Stimulated activated CD8-positive, alpha-beta memory T cell treated with anti-CD3 and anti-CD28 coated beads, Interleukin-15, amount 100 ng/mL, for 48 hours (primary cell): Measurements from ENCODE around the gene DPYSL4.

Experiments
- DNase-seq, 2 donors: peaks; one replicate each; pipeline ENCODE4 v3.0.0-alpha.2; 2020; ENCODE audit warnings: low read depth in 2 of 2

The DPYSL4 gene

DNA sequence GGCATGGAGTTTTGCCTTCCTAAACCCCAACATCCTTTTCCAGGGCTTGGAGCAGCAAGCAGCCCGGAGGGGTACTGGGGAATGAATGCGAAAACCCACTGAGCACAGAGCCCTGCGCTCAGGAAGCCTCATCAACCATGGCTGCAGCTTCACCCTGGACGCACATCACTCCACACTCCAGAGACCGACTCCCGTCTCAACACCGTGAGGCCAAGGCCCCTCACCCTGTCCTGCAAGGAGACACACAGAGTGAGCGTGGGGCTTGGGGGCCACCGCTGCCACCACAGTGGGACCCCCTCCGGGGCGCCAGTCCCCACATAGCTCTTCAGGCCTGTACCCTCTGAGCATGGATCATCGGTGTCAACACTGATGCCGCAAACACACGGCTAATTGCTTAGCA, 41.9 kb downstream of the DPYSL4 start:
- no peak for DNase-seq

DNA sequence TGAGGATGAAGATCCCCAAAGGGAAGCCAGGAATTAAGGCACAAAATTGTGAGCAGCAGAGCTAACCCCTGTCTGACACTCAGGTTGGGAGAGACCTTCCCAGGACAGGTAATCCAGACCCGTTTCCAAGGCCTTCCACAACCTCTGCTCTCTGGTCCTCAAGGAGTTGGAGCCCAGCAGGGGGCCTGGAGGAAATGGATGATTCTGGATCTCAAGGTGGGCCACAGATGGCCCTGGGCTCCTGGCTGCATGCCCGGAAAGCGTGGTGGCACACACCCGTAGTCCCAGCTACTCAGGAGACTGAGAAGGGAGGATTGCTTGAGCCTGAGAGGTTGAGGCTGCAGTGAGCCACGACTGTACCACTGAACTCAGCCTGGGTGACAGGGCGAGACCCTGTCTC, 42.3 kb downstream of the DPYSL4 start:
- DNase-seq: no peak

DNA sequence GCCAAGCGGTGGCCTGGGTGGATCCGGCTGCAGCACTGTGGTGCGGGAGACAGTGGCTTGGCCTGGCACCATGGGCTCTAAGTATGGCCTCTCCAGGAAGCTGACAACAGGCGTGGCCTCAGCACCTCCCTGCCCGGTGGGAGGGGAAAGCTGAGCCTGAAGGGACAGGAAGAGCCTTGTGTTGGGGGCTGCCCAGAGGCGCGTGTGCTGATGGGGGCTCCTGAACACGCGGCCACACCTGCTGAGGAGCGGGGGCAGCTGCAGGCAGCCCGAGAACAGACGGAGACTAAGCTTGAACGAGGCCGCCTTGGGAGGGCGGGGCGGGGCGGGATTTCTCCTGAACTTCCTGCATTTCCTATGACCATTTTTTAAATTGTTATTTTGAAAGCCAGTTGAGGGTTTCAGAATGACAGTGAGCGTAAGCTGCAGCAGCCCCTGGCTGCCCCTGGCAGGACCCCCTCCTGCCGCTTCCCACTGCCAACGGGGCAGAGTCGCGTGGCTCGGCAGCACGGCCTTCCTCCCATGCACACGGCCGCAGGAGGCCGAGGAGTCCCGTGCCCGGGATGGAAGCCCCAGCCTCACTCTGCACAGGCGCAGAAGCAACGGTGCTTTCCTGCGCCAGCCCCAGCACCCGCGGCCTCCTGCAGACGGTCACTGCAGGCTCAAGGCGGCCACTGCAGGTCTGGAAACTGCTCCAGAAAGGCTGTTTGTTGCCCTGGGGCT, 43.2 kb downstream of the DPYSL4 start:
- peak in 1 of 2 donors; percentile 16 for DNase-seq

DNA sequence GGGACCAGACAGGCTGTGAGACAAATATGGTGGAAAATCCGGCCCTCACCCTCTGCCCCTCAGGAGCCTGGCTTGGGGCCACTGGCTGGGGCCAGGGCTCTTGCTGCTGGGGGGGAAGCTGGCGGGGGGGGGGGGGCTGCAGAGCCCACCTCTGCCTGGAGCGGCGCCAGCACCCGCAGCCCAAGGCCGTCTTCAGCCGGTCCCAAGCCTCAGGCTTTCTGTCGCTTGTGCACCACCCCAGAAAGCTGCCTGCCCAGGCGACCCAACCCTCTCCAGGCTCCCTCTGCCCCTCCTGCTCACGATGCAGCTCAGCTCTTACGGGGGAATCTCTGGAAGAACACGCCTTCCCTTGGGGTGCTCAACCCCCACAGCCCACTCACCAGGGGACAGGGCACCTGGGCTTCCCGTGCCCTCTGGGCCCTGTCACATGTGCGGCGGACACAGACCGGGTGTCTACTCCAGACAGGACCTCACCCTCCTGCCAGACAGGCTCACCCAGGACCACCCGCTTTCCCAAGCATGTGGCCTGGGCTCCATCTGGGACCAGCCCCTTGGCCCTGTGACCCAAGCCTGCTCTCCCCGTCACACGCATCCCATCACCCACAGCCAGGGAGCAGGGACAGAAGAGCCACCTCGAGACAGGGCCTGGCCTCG, 43.9 kb downstream of the DPYSL4 start:
- DNase-seq: no peak

DNA sequence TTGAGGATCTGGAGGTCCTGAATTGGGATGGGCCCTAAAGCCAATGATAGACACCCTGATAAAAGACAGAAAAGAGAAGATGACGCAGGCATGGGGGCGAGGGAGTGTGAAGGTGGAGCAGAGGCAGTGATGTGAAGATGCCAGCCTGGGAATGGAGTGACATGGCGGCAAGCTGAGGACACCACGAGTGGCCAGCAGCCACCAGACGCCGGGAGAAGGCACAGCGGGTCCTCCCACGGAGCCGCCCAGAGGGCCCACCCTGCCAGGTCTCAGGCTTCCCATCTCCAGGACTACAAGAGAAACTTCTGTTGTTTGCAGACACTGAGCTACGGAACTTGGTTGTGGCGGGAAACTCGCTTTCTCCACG, 44.9 kb downstream of the DPYSL4 start:
- no peak for DNase-seq

DNA sequence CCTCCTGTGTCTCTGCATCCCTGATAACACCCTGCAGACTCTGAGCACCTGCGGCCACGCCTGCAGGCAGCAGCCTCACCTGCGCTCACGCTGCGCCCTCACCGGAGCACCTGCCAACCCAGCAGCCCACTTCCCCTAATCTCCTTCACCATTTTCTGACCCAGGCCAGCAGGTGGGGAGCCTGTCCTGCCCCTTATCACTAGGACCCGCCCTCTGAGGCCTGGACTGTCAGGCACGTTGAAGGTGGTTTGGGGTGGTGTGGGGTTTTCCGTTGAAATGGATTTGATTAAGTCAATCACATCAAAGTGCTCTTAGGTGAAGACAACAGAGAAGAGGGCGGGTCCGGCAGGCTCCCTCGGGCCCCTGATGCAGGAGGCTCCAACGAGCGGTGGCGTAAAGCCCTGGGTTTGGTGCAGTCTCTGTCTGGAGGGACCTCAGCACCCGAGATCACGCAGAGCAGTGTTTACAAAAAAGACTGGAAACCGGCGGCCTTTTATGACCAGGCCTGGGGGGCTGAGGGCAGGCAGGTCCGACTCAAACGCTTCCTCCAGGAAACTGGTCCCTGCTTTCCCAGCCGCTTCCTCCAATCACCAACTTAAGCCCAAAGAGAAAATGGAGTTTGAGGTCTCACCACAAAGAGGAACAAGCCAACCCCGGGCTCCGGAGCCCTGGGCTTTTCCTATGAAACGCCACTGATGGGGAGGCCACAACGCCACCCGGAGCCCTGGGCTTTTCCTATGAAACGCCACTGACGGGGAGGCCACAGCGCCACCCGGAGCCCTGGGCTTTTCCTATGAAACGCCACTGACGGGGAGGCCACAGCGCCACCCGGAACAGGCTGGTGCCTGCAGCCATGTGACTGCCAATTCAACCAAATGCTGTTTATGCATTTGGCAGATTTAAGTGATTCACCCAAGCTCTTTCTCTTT, 45.5 kb downstream of the DPYSL4 start:
- no peak for DNase-seq

DNA sequence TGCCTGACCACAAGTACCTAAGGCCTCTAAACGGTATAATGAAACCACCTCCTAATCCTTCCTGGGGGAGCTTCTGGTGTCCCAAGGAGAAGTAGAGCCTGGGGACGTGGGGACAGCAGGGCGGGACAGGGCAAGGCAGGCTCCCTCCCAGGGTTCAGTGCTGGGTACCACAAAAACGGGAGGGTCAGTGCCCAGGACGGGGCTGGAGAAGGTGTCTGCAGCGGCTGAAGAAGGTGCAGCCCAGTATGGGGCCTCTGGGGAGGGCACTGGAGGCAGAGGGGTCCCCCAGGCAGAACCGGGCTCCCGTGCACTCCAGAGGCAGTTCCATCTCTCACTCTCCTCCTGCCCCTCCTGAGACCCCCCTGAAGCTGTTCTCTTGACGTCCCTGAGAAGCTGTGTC, 46.2 kb downstream of the DPYSL4 start:
- DNase-seq: no peak

DNA sequence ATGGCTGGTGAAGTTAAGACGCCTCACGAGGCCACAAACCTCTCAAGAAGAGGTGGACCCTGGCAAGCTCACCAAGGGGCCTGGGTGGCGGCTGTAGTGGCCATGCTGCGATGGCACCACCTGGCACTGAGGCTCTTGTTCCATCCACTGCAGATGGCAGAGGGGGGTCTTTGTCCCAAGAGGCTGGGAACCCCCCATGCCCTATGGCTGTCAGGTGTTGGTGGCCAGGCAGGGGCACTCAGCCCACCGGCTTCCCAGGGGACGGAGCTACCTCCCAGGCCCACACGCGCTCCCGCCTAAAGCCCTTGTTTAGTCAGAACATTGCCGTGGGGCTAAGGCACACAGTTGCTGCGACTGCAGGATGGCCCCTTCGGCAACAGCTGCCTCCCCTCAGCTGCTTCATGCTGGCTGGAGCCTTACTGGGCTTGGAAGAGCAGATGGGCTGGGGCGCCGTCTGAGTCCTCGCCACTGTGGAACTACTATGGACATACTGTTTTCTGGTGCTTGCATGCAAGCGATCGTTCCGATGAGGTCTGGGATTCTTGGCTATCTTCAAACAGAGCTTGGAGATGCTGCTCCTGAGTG, 46.8 kb downstream of the DPYSL4 start:
- DNase-seq: no peak

DNA sequence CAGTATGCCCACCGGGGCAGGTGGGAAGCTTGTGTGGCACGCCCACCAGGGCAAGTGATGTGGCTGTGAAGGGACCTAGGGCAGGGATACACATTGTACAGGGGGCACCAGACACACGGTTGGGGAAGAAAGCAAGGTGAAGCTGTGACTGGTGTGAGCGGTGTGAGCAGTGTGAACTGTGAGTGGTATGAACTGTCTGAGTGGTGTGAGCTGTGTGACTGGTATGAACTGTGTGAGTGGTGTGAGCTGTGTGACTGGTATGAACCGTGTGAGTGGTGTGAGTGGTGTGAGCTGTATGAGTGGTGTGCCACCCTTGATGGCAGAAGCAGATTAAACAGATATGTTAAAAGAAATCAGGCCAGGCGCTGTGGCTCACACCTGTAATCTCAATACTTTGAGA, 48.1 kb downstream of the DPYSL4 start:
- DNase-seq: no peak

DNA sequence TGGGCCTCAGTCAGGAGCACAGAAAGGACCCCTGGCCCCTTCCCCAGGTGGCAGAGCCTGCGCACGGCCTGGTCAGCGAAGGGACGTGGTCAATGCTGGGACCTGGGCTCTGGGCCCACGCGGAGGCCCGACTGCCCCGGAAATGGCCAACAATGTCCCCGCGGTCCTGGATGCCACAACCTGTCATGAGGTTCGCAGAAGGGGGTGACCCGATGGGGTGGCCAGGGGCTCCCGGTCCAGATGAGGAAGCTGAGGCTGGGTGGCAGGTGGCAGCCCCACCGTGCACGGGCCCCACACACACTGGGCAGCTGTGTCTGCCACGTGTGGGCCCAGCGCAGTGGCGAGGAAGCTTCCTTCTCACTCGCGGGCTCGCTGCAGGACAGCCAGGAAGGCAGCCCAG, 49.4 kb downstream of the DPYSL4 start:
- no peak for DNase-seq

DNA sequence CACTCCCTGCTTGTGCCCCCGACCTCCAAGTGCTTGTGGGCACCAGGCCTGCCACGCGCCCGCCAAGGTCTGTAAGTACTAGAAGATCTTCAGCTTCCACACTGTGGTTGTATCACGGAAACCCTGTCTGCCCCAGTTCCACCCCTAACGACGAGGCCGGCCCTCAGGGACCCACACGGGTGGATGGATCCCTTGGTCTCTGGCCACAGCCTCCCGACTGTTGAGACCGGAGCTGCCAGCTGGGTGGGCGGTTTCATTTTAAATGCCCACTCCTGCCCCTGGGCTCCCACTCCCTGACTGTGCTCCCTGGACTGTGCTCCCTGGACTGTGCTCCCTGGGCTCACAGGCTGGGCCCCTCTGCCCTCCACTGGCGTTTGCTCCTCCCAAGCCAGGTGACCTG, 50.1 kb downstream of the DPYSL4 start:
- DNase-seq: no peak

DNA sequence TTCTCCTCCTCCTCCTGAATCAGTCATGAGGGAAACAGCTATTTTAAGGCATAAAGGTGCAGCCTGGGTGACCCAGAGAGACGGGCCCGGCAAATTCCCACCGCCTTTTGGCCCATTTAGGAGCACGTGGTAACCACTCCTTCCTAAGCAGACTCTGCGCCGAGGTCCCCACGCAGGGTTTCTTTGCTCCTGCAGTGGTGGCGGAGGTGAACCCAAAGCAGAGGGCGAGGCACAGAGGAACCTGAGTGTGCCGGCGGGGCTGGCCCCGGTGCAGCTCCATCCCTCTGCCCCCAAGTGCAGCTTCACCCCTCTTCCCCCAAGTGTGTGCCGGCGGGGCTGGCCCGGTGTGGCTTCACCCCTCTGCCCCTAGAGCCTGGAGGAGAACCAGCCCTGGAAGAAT, 50.6 kb downstream of the DPYSL4 start:
- no peak for DNase-seq

DNA sequence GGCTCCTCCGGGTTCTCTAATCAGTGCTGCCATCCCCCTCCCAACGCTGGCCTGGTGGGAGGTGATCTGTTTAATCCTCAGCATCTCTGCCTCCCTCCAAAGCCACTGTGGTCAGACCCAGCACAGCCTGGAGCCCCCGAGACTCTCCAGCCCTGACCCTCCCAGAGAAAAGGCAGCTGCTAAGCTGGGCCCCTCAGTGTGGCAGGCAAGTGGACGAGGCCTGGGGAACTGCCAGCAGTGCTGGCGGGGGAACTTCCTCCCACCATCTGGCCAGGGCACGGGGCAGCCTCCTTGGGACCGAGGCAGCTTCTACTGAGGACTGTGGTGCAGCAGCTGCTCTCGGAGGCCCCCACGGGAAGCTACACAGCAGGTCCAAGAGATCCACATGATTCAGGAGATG, 51.1 kb downstream of the DPYSL4 start:
- DNase-seq: no peak

DNA sequence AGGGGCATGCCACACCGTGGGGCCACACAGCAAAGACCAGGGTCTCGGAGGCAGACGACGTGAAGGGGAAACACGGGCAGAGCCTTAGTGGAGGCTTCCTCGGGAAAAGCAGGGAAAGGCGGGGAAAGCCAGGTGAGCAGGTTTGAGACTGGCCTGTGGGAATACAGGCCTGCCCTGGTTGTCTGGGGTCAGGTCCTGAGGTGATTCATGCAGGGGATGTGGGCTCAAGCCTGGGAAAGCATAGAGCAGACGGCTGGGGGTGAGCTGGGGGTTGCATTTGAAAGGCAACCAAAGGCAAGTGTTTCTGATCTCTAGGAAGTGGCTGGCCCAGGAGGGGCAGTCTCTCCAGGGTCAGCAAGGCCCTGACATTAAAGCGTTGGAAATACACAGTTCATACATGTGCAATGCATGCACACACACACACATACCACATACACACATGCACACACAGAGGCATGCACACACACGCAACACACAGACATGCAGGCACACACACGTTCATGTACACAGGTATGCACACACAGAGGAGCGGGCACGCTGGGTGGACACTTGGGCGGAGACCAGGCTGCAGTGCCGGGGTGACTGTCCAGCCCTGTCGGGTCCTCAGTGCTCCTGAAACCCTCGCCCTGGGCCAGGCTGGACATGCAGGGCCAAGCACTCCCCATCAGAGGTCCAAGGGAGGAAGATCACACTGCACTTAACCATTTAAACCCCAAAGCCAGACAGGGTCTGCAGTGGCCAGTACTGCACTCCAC, 51.8 kb downstream of the DPYSL4 start:
- DNase-seq: no peak

DNA sequence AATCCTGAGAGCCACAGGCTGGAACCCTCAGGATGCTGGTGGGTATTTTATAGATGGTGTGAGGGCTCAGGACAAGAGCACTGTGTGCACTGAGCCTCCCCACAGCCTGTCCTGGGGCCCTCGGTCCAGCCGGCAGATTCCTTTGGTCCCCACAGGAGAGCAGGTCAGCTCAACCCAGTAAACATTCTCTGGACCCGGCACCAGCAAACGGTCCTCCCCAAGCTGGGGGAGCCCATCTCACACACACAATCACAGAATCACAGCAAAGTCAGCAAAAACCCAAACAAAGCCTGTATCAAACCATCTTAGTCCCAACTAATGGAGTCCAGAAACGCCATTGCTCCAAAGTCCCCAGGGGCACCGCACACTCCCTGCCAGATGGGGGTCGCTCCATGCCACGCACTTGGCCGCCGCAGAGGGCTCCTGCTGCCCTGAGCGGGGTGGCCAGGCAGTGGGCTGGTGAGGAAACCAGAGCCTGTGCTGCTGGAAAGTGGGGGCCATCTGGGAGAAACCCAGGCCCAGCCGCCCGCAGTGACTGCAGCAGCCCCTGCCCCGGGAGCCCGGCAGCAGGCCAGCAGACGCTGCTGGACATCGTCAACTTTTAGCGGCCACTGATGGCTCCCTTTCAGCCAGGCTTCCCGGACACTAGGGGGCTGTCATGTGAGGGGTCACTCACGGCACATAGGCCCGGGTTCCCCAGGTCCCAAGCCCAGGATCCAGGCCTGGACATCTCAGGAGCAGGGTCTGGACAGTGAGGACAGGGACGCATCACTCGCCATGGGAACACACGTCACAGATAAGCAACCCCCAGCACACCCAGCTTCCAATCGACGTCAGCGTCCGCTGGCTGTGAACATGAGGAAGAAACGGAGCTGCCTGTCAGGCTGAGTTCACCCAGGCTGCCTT, 52.6 kb downstream of the DPYSL4 start:
- DNase-seq: no peak

DNA sequence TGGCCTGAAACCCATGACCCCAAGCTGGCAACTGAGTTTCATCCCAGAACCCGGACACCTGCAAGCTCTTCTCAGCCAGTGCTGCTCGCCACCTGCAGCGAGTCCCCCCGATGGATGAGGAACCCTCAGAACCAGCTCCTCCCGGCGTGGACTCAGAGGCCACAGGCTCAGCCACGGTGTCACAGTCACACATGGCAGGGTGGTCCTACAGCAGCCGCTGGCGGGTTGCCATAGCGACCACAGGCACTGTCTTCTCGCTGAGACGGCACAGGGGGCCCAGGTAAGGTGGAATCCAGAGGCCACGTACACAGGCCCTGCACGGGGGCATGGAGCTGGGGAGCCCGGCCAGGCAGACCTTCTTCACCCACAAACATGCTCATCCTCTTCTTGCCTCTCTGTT, 53.4 kb downstream of the DPYSL4 start:
- DNase-seq: no peak

DNA sequence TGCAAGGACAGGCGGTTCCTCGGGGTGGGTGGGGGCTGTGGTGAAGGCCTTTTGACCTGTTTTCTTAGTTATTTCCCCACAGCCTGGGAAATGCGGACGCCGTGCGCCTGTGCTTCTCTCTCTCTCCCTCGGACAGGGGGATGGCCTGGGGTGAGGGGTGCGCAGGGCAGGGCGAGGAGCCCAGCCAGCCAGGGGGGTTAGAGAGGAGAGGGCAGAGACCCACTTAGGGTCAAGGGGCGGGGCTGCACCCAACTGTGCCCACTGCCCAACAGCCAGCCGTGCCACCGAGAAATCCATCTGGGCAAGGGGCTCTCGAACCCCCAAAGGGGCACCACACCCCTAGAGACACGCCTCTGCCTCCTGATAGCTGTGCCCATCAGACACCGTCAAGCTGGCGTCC, 53.8 kb downstream of the DPYSL4 start:
- no peak for DNase-seq

DNA sequence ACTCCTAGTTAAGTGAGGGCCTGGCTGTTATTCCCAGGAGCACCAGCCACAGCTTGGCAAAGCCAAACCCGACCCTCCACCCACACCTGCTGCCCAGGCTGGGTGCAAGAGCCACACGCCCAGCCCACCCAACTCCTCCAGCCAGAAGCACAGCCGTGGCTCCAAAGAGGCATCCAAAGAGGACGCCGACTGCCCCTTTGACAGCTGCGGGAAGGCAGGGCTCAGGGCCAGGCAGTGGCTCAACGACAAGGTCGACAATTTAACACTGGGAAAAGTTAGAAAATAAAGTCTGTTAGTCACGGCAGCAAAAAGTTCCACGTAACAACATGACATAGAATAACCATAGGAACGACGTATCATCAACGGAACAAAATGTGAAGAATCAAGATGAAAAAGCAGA, 54.3 kb downstream of the DPYSL4 start:
- no peak for DNase-seq

DNA sequence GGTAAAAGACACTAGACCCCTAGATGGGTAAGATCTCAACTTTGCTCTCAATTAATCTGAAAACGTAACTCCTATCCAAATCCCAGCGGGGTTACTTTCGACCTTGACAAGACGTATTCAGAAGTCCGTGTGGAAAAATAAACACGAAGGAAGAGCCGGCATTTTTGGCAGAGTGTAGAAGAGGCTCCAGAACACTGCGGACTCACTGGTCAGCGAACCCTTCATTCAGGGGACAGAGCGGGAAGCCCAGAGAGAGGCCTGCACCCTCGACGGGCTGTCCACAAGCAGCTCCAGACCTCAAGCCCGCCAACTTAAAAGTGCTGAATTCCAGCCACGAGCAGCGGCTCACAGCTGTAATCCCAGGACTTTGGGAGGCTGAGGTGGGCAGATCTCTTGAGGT, 54.7 kb downstream of the DPYSL4 start:
- DNase-seq: no peak

DNA sequence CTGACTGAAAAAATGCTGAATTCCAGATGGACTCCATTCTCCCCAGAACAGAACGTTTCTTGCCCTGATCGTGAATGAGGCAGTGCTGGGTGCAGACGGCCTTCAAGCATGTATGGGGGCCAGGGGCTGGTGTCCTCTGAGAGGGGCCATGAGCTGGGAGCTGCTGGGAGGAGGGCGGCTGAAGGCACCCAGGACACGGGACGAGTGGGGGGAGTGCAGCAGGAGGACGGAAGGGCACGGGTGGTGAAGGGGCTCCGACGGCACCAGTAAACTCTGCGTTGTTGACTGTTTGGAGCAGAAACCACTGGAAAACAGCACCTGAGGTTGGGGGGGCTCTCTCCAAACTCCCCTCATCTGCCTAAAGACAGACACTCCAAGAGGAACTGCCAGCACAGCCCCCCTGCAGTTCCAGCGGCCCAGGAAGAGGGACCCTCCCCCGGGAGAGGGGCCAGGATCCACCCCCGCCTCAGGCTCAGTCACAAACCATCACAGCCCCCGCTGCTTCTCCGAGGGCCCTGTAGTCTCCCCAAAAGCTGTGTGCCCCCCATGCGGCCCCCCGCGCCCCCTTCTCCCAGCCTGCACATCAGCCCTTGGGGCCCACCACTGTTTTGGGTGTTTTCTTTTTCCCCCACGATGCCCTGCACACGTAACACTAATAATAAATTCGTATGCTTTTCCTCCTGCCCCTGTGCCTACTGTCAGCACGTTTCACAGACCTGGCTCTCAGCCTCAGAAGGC, 55.5 kb downstream of the DPYSL4 start:
- no peak for DNase-seq
